HCT116 (cell line): ENCODE measurements around the gene ARHGAP31. TPM values are rescaled to one million over a fixed set of nuclear protein-coding genes. Genes with fewer than 3 reads are reported as not detected.

Experiments
- ATAC-seq: fragments of 200-7000 bp; cut with Tn5 transposase; 2 replicates; pipeline ENCODE4 v1.9.1; 2020; ENCODE audit warnings: mild to moderate bottlenecking, moderate library complexity
- BruUV-seq: library from RNA; stranded (reverse); fragments of 400-500 nt; replicated peaks from 2 replicates; lab custom pipeline; 2021; lab: Mats Ljungman, UMichigan
- CTCF ChIA-PET: fragments of 300-600 bp; sonication (Branson Sonifier 250); formaldehyde crosslinking; loops from one replicate; lab custom pipeline; 2021; ENCODE audit warnings: antibody characterized with exemption; lab: Charles Lee
- POLR2A ChIA-PET: fragments of 300-600, 350-600 bp; sonication (Branson Sonifier 250); formaldehyde crosslinking; loops from one replicate; lab custom pipeline; 2021; ENCODE audit warnings: antibody characterized with exemption; lab: Charles Lee
- RAD21 ChIA-PET, 2 experiments: fragments of 300-600 bp; sonication (Branson Sonifier 250); formaldehyde crosslinking; loops; one replicate each; lab custom pipeline; 2023; ENCODE audit warnings: low total read pairs in 2 of 2; ENCODE audit not compliant: uncharacterized antibody in 2 of 2, unreplicated experiment in 2 of 2, low non-redundant PET in 1 of 2; lab: Charles Lee
- DNase-seq: peaks from one replicate; pipeline ENCODE4 v3.0.0-alpha.2; 2010; ENCODE audit warnings: low read depth, low spot score
- H2AFZ ChIP-seq: fragments of 200-600 bp; shearing (Covaris generic), sonication (generic); 2 replicates; pipeline ENCODE4 v1.6.1; 2017; ENCODE audit warnings: low read depth, mixed run types, mixed read lengths, antibody characterized with exemption, low read length; ENCODE audit not compliant: poor library complexity, severe bottlenecking
- H3K27ac ChIP-seq: 2 replicates; pipeline ENCODE4 v1.5.1; 2012; ENCODE audit warnings: low read depth, low read length
- H3K27me3 ChIP-seq: fragments of 200-600 bp; sonication (generic); 2 replicates; pipeline ENCODE4 v1.6.1; 2016; ENCODE audit warnings: mixed run types, low read length, mixed read lengths; ENCODE audit not compliant: insufficient read depth
- H3K36me3 ChIP-seq, 2 experiments: fragments of 200-500 bp in 1 of 2; fragments of 200-600 bp in 1 of 2; sonication (Bioruptor generic) in 1 of 2; sonication (generic) in 1 of 2; 2 replicates each; pipeline versions ENCODE4 v1.5.1 to v1.6.1; 2014 to 2016; ENCODE audit warnings: low read length in 2 of 2, inconsistent platforms in 1 of 2, mixed read lengths in 1 of 2, mixed run types in 1 of 2; ENCODE audit not compliant: insufficient read depth in 2 of 2, control insufficient read depth in 1 of 2
- H3K4me1 ChIP-seq, 2 experiments: fragments of 200-600 bp in 1 of 2; sonication (generic) in 1 of 2; 2 replicates each; pipeline versions ENCODE4 v1.5.1 to v1.6.1; 2012 to 2017; ENCODE audit warnings: low read length in 2 of 2, inconsistent platforms in 1 of 2, mild to moderate bottlenecking in 1 of 2, mixed read lengths in 1 of 2, mixed run types in 1 of 2, moderate library complexity in 1 of 2; ENCODE audit not compliant: insufficient read depth in 2 of 2, control insufficient read depth in 1 of 2
- H3K4me2 ChIP-seq: fragments of 200-600 bp; sonication (generic); 2 replicates; pipeline ENCODE4 v1.6.1; 2017; ENCODE audit warnings: mixed run types, low read length, mixed read lengths
- H3K4me3 ChIP-seq, 2 experiments: fragments of 200-600 bp in 1 of 2; sonication (generic) in 1 of 2; replicated peaks in 1 of 2; 2 replicates each; pipeline ENCODE4 v1.5.1; 2011 to 2016; ENCODE audit warnings: low read length in 2 of 2, control low read depth in 1 of 2, low read depth in 1 of 2, mild to moderate bottlenecking in 1 of 2, mixed read lengths in 1 of 2, mixed run types in 1 of 2
- H3K79me2 ChIP-seq: fragments of 200-600 bp; sonication (generic); 2 replicates; pipeline ENCODE4 v1.6.1; 2017; ENCODE audit warnings: mild to moderate bottlenecking, mixed run types, low read length, moderate library complexity, mixed read lengths; ENCODE audit not compliant: insufficient read depth
- H3K9ac ChIP-seq: fragments of 200-600 bp; sonication (generic); 2 replicates; pipeline ENCODE4 v1.6.1; 2016; ENCODE audit warnings: low read length, mixed read lengths
- H3K9me2 ChIP-seq: fragments of 200-600 bp; sonication (generic), shearing (Covaris generic); 2 replicates; pipeline ENCODE4 v1.6.1; 2017; ENCODE audit warnings: mixed run types, mild to moderate bottlenecking, moderate library complexity; ENCODE audit not compliant: insufficient read depth
- H3K9me3 ChIP-seq, 2 experiments: fragments of 200-500 bp in 1 of 2; fragments of 200-600 bp in 1 of 2; sonication (Bioruptor generic) in 1 of 2; sonication (generic) in 1 of 2; 2 replicates each; pipeline ENCODE4 v1.6.1; 2014 to 2017; ENCODE audit warnings: low read length in 2 of 2, mixed read lengths in 2 of 2, inconsistent platforms in 1 of 2, low read depth in 1 of 2, mild to moderate bottlenecking in 1 of 2, mixed run types in 1 of 2, moderate library complexity in 1 of 2; ENCODE audit not compliant: control insufficient read depth in 1 of 2, insufficient read depth in 1 of 2
- H4K20me1 ChIP-seq: fragments of 200-600 bp; sonication (generic), shearing (Covaris generic); 2 replicates; pipeline ENCODE4 v1.6.1; 2017; ENCODE audit warnings: mixed run types, mild to moderate bottlenecking, moderate library complexity; ENCODE audit not compliant: insufficient read depth
- CBX3 ChIP-seq: IDR thresholded peaks from 2 replicates; pipeline ENCODE4 v1.6.1; 2012; ENCODE audit warnings: low read depth
- CTCF ChIP-seq, 3 experiments: fragments of 200-600 bp in 1 of 3; sonication (generic) in 1 of 3; IDR thresholded peaks in 2 of 3; conservative IDR thresholded peaks in 1 of 3; 2 replicates each; pipeline ENCODE4 v1.5.1; 2012 to 2017; ENCODE audit warnings: low read depth in 2 of 3, low read length in 2 of 3, antibody characterized with exemption in 1 of 3, borderline replicate concordance in 1 of 3, control low read depth in 1 of 3, mild to moderate bottlenecking in 1 of 3, mixed read lengths in 1 of 3, mixed run types in 1 of 3, moderate library complexity in 1 of 3; ENCODE audit not compliant: insufficient read depth in 1 of 3
- POLR2AphosphoS5 ChIP-seq: IDR thresholded peaks from 2 replicates; pipeline ENCODE4 v1.6.1; 2011; ENCODE audit warnings: mild to moderate bottlenecking, low read depth, low read length, moderate library complexity
- ZNF274 ChIP-seq: fragments of 200-500 bp; sonication (Bioruptor generic); IDR thresholded peaks from 2 replicates; pipeline ENCODE4 v1.6.1; 2014; ENCODE audit warnings: mild to moderate bottlenecking, low read depth, low read length, inconsistent platforms
- intact Hi-C: fragments of 100-400 bp; cut with micrococcal nuclease; formaldehyde crosslinking; loops from 2 replicates; pipeline ENCODE4 v1.10.0; 2022
- total RNA-seq: library from RNA; stranded (reverse); gene quantifications from one replicate; pipeline ENCODE4 v1.2.1, GENCODE V29; 2021; ENCODE audit not compliant: unreplicated experiment

The ARHGAP31 gene
- total RNA-seq, 1 experiment from 2014 or later = 0.93 TPM

DNA sequence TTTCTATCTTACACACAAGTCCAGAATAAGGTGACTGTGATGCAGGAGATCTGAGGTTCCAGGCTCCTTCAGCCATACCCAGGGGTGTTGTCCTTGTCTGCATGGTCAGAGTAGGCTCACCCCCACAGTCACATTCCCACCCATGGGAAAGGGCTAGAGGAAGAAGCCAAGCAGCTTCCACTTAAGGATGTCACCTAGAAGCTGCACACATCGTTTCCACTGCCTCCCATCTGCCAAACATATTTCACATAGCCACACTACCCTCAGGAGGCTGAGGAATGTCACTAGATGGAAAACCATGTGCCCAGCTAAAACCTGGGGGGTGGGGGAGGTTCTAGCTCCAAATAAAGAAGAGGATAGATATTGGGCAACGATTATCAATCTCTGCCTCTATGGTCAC is 111.1 kb downstream of the ARHGAP31 start:
- no peak overlapping the region for H3K27ac ChIP-seq
- BruUV-seq = no TSS peak
- TF ChIP-seq ZNF274 (no peak), CBX3 (no peak), POLR2AphosphoS5 (no peak)

GRCh38 chr3:119408243-119408950 is 114.2 kb downstream of the ARHGAP31 start:
- ATAC-seq = no peak
- POLR2A ChIA-PET = no interaction called here
- no peaks in the 10 kb centered on the region for H3K27me3 ChIP-seq
- no peak for TF ChIP-seq CTCF (IDR thresholded peaks at IDR 0.05 in 2 of 3, conservative IDR thresholded peaks at IDR 0.05 in 1 of 3; ENCODE audit: borderline replicate concordance in 1 of 3, insufficient read depth in 1 of 3, low read depth in 2 of 3, low read length in 2 of 3)
- TF ChIP-seq, all 23 proteins: peak for 0
- no TSS peak for BruUV-seq
- Histone ChIP-seq H4K20me1 (no peaks in the 10 kb centered on the region), H3K36me3 (no peaks in the 10 kb centered on the region), H2AFZ (no peak overlapping the region), H3K4me1 (no peaks in the 10 kb centered on the region), H3K9ac (no peak overlapping the region), H3K79me2 (no peaks in the 10 kb centered on the region), H3K27ac (no peak overlapping the region), H3K9me3 (no peaks in the 10 kb centered on the region), H3K9me2 (no peaks in the 10 kb centered on the region), H3K4me3 (no peak overlapping the region), H3K4me2 (no peak overlapping the region)
- DNase-seq = no peak
- ChIA-PET CTCF (no interaction called here), RAD21 (no interaction called here)
- intact Hi-C loops = no loop called here

More for the DNA sequence above, 111.1 kb downstream of the ARHGAP31 start:
- H3K4me2 ChIP-seq = no peak overlapping the region
- H3K9me3 ChIP-seq = no peaks in the 10 kb centered on the region
- ChIA-PET RAD21 (no interaction called here), POLR2A (no interaction called here), CTCF (no interaction called here)
- H3K4me1 ChIP-seq = no peaks in the 10 kb centered on the region
- no peaks in the 10 kb centered on the region for H3K9me2 ChIP-seq
- intact Hi-C loops = no loop called here
- H4K20me1 ChIP-seq = no peaks in the 10 kb centered on the region
- H3K36me3 ChIP-seq = no peaks in the 10 kb centered on the region
- H3K9ac ChIP-seq = no peak overlapping the region
- no peak overlapping the region for H2AFZ ChIP-seq
- ATAC-seq (no peak), DNase-seq (no peak)
- no peaks in the 10 kb centered on the region for H3K27me3 ChIP-seq
- no peak overlapping the region for H3K4me3 ChIP-seq
- no peaks in the 10 kb centered on the region for H3K79me2 ChIP-seq
